GM23338 (cell line): ENCODE results near the gene MAT2B. TPM values are rescaled to one million over a fixed set of nuclear protein-coding genes. Genes with fewer than 3 reads are reported as not detected.

Experiments
- ATAC-seq: fragments of 200-7000 bp; cut with Tn5 transposase; 3 replicates; pipeline ENCODE4 v1.9.1; 2020
- DNase-seq: peaks from one replicate; pipeline ENCODE4 v3.0.0-alpha.2; 2015; ENCODE audit warnings: low spot score
- H2AFZ ChIP-seq: fragments of 200-600 bp; sonication (generic); 2 replicates; pipeline ENCODE4 v1.8.0; 2016; ENCODE audit warnings: antibody characterized with exemption, mild to moderate bottlenecking, moderate library complexity
- H3F3A ChIP-seq: fragments of 200-600 bp; sonication (generic); replicated peaks from 2 replicates; pipeline ENCODE4 v1.8.0; 2017; ENCODE audit warnings: antibody characterized with exemption, mixed run types, low read depth
- H3K27ac ChIP-seq: fragments of 200-600 bp; sonication (generic); 2 replicates; pipeline ENCODE4 v1.6.1; 2016; ENCODE audit warnings: low read depth
- H3K27me3 ChIP-seq: fragments of 200-600 bp; sonication (generic); 2 replicates; pipeline ENCODE4 v1.8.0; 2016; ENCODE audit warnings: mild to moderate bottlenecking, mixed run types, moderate library complexity; ENCODE audit not compliant: insufficient read depth
- H3K36me3 ChIP-seq: fragments of 200-600 bp; sonication (generic); 2 replicates; pipeline ENCODE4 v1.8.0; 2016; ENCODE audit warnings: mild to moderate bottlenecking; ENCODE audit not compliant: insufficient read depth
- H3K4me1 ChIP-seq: fragments of 200-600 bp; sonication (generic); 2 replicates; pipeline ENCODE4 v1.8.0; 2016; ENCODE audit warnings: mild to moderate bottlenecking, moderate library complexity; ENCODE audit not compliant: insufficient read depth
- H3K4me2 ChIP-seq: fragments of 200-600 bp; sonication (generic); 2 replicates; pipeline ENCODE4 v1.7.1; 2017; ENCODE audit warnings: mixed run types
- H3K4me3 ChIP-seq: fragments of 200-600 bp; sonication (generic); 2 replicates; pipeline ENCODE4 v1.6.1; 2016; ENCODE audit warnings: mixed run types
- H3K79me2 ChIP-seq: fragments of 200-600 bp; sonication (generic); replicated peaks from 2 replicates; pipeline ENCODE4 v1.8.0; 2017; ENCODE audit warnings: mild to moderate bottlenecking; ENCODE audit not compliant: insufficient read depth
- H3K9me2 ChIP-seq: fragments of 200-600 bp; sonication (generic); 2 replicates; pipeline ENCODE4 v1.8.0; 2017; ENCODE audit not compliant: insufficient read depth
- H4K20me1 ChIP-seq: fragments of 200-600 bp; sonication (generic); replicated peaks from 2 replicates; pipeline ENCODE4 v1.8.0; 2017; ENCODE audit warnings: mild to moderate bottlenecking; ENCODE audit not compliant: insufficient read depth
- H3K27ac Mint-ChIP-seq: 2 replicates; pipeline ENCODE4 v1.8.0; 2020; ENCODE audit warnings: inconsistent platforms, mild to moderate bottlenecking, moderate library complexity, mixed read lengths
- H3K27me3 Mint-ChIP-seq: 3 replicates; pipeline ENCODE4 v1.8.0; 2022; ENCODE audit warnings: low read depth, mild to moderate bottlenecking, moderate library complexity, mixed read lengths, inconsistent platforms; ENCODE audit not compliant: insufficient read depth, poor library complexity
- H3K36me3 Mint-ChIP-seq: 3 replicates; pipeline ENCODE4 v1.8.0; 2021; ENCODE audit warnings: low read depth, mild to moderate bottlenecking, inconsistent platforms, moderate library complexity, mixed read lengths
- H3K4me1 Mint-ChIP-seq: 3 replicates; pipeline ENCODE4 v1.8.0; 2020; ENCODE audit warnings: mild to moderate bottlenecking, inconsistent platforms, mixed read lengths
- H3K4me3 Mint-ChIP-seq: 3 replicates; pipeline ENCODE4 v1.8.0; 2021; ENCODE audit warnings: moderate library complexity, mild to moderate bottlenecking, inconsistent platforms, mixed read lengths
- H3K9me3 Mint-ChIP-seq: 3 replicates; pipeline ENCODE4 v1.8.0; 2020; ENCODE audit warnings: moderate library complexity, mild to moderate bottlenecking, inconsistent platforms, mixed read lengths
- CTCF ChIP-seq, 2 experiments: fragments of 200-600 bp in 1 of 2; sonication (generic) in 1 of 2; conservative IDR thresholded peaks; 2 replicates each; pipeline versions ENCODE4 v1.5.1 to v1.6.1; 2016 to 2017; ENCODE audit warnings: antibody characterized with exemption in 2 of 2, low read depth in 2 of 2, mild to moderate bottlenecking in 2 of 2, moderate library complexity in 1 of 2
- EZH2phosphoT487 ChIP-seq: fragments of 200-600 bp; sonication (generic); IDR thresholded peaks from one replicate; pipeline ENCODE4 v1.8.1; 2018; ENCODE audit warnings: antibody characterized with exemption; ENCODE audit not compliant: unreplicated experiment
- JUNB ChIP-seq: IDR thresholded peaks from one replicate; pipeline ENCODE4 v1.6.1; 2016; ENCODE audit warnings: antibody characterized with exemption; ENCODE audit not compliant: unreplicated experiment
- POLR2AphosphoS5 ChIP-seq: IDR thresholded peaks from 2 replicates; pipeline ENCODE4 v1.6.1; 2016; ENCODE audit warnings: antibody characterized with exemption, low read depth
- REST ChIP-seq: IDR thresholded peaks from one replicate; pipeline ENCODE4 v1.6.1; 2018; ENCODE audit warnings: antibody characterized with exemption; ENCODE audit not compliant: unreplicated experiment
- STAT1 ChIP-seq: IDR thresholded peaks from one replicate; pipeline ENCODE4 v1.6.1; 2016; ENCODE audit warnings: antibody characterized with exemption; ENCODE audit not compliant: unreplicated experiment
- polyA plus RNA-seq: library from polyadenylated mRNA; unstranded; fragments of >200 nt; fragmentation: Nextera tagmentation; extraction: Ambion mirVana; gene quantifications from 2 replicates; pipeline ENCODE4 v1.2.1, GENCODE V29; 2016
- total RNA-seq: library from RNA; depleted of rRNA; stranded (reverse); fragments of >200 nt; shearing (Covaris generic); gene quantifications from 2 replicates; pipeline ENCODE4 v1.2.3, GENCODE V29; 2014
- TF ChIP-seq, protein P1 (sequence below): IDR thresholded peaks from 2 replicates; pipeline ENCODE4 v1.6.1; 2016; ENCODE audit warnings: antibody characterized with exemption
- TF ChIP-seq, protein P2 (sequence below): fragments of 250-450 bp; sonication (Bioruptor Pico); IDR thresholded peaks from 2 replicates; pipeline ENCODE4 v1.5.0; 2020; ENCODE audit warnings: mild to moderate bottlenecking, moderate library complexity

The MAT2B gene
- total and polyA plus RNA-seq, 2 experiments from 2014 or later: 81.4 to 120 TPM

DNA sequence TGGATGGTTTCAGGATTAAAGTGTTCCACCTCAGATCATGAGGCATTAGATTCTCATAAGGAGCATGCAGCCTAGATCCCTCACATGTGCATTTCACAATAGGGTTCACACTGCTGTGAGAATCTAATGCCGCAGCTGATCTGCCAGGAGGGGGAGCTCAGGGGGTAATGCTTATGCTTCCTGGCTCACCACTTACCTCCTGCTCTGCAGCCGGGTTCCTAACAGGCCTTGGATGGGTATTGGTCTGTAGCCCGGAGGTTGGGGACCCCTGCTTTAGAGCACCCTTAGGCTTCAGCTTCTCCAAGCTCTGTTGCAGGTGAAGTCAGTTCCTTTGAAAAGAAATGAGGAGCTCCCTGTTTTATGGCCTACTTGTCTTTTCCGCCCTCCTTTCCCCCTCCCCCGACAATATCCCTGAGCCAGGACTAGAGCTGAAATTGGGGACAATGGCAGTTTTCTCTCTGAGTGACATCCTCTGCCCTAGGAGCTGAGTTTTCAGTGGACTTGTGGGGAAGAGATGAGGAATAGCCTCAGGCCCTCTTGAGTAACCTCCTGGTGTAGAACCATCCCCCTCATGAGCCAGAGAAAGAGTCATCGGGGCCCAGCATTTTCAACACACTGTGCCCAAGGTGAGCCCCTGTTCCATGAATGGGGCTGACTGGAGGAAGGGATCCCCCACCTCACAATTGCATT, 16.2 kb upstream of the MAT2B start:
- H4K20me1 ChIP-seq: no peaks in the 10 kb centered on the region
- H3K36me3 Mint-ChIP-seq: peaks cover 83% of the 10 kb centered on the region
- peak; percentile 79 for DNase-seq
- peaks cover 3% of the 10 kb centered on the region; the same call in 1 of the 3 replicates for H3K4me1 Mint-ChIP-seq
- H3K9me2 ChIP-seq: no peaks in the 10 kb centered on the region
- H3K36me3 ChIP-seq: peaks cover 57% of the 10 kb centered on the region
- TF ChIP-seq JUNB (no peak), STAT1 (no peak), POLR2AphosphoS5 (no peak), REST (no peak), CTCF (conservative IDR thresholded peaks at IDR 0.05; ENCODE audit: low read depth in 2 of 2) (peak; percentile 62 to 75)
- TF ChIP-seq, protein P1, sequence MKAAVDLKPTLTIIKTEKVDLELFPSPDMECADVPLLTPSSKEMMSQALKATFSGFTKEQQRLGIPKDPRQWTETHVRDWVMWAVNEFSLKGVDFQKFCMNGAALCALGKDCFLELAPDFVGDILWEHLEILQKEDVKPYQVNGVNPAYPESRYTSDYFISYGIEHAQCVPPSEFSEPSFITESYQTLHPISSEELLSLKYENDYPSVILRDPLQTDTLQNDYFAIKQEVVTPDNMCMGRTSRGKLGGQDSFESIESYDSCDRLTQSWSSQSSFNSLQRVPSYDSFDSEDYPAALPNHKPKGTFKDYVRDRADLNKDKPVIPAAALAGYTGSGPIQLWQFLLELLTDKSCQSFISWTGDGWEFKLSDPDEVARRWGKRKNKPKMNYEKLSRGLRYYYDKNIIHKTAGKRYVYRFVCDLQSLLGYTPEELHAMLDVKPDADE: no peak
- peak; percentile 98 for ATAC-seq
- H3K27me3 Mint-ChIP-seq: no peaks in the 10 kb centered on the region
- H2AFZ ChIP-seq: no peak overlapping the region
- H3K27ac Mint-ChIP-seq: no peak overlapping the region
- H3K9me3 Mint-ChIP-seq: peaks cover 23% of the 10 kb centered on the region
- no peak overlapping the region for H3K27ac ChIP-seq
- no peaks in the 10 kb centered on the region for H3K27me3 ChIP-seq
- H3K4me3 Mint-ChIP-seq: no peak overlapping the region
- H3K4me3 ChIP-seq: no peak overlapping the region
- no peaks in the 10 kb centered on the region; the same call in 1 of the 2 replicates for H3K79me2 ChIP-seq
- H3F3A ChIP-seq: no peaks in the 10 kb centered on the region
- H3K4me2 ChIP-seq: no peak overlapping the region
- 0 out of 2 replicates have a peak, but pooled peaks cover 5% of the 10 kb centered on the region for H3K4me1 ChIP-seq

- Mint-ChIP-seq H3K9me3 (peaks cover 23% of the 10 kb centered on the region), H3K36me3 (peaks cover 79% of the 10 kb centered on the region), H3K27me3 (no peaks in the 10 kb centered on the region), H3K4me3 (no peak overlapping the region), H3K4me1 (peaks cover 3% of the 10 kb centered on the region; the same call in 1 of the 3 replicates), H3K27ac (no peak overlapping the region)
- Histone ChIP-seq H4K20me1 (no peaks in the 10 kb centered on the region), H3K4me2 (no peak overlapping the region), H3K9me2 (no peaks in the 10 kb centered on the region), H3K36me3 (peaks cover 53% of the 10 kb centered on the region), H3K4me3 (no peak overlapping the region), H3K4me1 (0 out of 2 replicates have a peak, but pooled peaks cover 5% of the 10 kb centered on the region), H3K79me2 (no peaks in the 10 kb centered on the region; the same call in 1 of the 2 replicates), H2AFZ (no peak overlapping the region), H3K27ac (no peak overlapping the region), H3F3A (no peaks in the 10 kb centered on the region), H3K27me3 (no peaks in the 10 kb centered on the region)
- no peak for TF ChIP-seq EZH2phosphoT487
- TF ChIP-seq STAT1: no peak
- no peak for TF ChIP-seq JUNB
- TF ChIP-seq POLR2AphosphoS5: no peak
- TF ChIP-seq, protein P2, sequence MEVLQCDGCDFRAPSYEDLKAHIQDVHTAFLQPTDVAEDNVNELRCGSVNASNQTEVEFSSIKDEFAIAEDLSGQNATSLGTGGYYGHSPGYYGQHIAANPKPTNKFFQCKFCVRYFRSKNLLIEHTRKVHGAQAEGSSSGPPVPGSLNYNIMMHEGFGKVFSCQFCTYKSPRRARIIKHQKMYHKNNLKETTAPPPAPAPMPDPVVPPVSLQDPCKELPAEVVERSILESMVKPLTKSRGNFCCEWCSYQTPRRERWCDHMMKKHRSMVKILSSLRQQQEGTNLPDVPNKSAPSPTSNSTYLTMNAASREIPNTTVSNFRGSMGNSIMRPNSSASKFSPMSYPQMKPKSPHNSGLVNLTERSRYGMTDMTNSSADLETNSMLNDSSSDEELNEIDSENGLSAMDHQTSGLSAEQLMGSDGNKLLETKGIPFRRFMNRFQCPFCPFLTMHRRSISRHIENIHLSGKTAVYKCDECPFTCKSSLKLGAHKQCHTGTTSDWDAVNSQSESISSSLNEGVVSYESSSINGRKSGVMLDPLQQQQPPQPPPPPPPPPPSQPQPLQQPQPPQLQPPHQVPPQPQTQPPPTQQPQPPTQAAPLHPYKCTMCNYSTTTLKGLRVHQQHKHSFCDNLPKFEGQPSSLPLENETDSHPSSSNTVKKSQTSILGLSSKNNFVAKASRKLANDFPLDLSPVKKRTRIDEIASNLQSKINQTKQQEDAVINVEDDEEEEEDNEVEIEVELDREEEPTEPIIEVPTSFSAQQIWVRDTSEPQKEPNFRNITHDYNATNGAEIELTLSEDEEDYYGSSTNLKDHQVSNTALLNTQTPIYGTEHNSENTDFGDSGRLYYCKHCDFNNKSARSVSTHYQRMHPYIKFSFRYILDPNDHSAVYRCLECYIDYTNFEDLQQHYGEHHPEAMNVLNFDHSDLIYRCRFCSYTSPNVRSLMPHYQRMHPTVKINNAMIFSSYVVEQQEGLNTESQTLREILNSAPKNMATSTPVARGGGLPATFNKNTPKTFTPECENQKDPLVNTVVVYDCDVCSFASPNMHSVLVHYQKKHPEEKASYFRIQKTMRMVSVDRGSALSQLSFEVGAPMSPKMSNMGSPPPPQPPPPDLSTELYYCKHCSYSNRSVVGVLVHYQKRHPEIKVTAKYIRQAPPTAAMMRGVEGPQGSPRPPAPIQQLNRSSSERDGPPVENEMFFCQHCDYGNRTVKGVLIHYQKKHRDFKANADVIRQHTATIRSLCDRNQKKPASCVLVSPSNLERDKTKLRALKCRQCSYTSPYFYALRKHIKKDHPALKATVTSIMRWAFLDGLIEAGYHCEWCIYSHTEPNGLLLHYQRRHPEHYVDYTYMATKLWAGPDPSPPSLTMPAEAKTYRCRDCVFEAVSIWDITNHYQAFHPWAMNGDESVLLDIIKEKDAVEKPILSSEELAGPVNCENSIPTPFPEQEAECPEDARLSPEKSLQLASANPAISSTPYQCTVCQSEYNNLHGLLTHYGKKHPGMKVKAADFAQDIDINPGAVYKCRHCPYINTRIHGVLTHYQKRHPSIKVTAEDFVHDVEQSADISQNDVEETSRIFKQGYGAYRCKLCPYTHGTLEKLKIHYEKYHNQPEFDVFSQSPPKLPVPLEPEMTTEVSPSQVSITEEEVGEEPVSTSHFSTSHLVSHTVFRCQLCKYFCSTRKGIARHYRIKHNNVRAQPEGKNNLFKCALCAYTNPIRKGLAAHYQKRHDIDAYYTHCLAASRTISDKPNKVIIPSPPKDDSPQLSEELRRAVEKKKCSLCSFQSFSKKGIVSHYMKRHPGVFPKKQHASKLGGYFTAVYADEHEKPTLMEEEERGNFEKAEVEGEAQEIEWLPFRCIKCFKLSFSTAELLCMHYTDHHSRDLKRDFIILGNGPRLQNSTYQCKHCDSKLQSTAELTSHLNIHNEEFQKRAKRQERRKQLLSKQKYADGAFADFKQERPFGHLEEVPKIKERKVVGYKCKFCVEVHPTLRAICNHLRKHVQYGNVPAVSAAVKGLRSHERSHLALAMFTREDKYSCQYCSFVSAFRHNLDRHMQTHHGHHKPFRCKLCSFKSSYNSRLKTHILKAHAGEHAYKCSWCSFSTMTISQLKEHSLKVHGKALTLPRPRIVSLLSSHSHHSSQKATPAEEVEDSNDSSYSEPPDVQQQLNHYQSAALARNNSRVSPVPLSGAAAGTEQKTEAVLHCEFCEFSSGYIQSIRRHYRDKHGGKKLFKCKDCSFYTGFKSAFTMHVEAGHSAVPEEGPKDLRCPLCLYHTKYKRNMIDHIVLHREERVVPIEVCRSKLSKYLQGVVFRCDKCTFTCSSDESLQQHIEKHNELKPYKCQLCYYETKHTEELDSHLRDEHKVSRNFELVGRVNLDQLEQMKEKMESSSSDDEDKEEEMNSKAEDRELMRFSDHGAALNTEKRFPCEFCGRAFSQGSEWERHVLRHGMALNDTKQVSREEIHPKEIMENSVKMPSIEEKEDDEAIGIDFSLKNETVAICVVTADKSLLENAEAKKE: no peak
- ATAC-seq (no peak), DNase-seq (no peak)
Observed at GRCh38 chr5:163489745-163490075, 15.7 kb upstream of the MAT2B start.
